SK-N-SH treated with all-trans-retinoic acid at 6 μM for 48 hours (cell line): ENCODE data around the gene FOSL2.

ENCODE experiments used
- ESRRG ChIP-seq: fragments of 250-450 bp; sonication (Bioruptor Pico); IDR thresholded peaks from 2 replicates; pipeline ENCODE4 v1.6.1; 2021; ENCODE audit warnings: mild to moderate bottlenecking
- OSR1 ChIP-seq: fragments of 250-450 bp; sonication (Bioruptor Pico); IDR thresholded peaks from 2 replicates; pipeline ENCODE4 v1.8.0; 2022; ENCODE audit warnings: moderate library complexity, mild to moderate bottlenecking, inconsistent platforms
- RARB ChIP-seq: fragments of 250-450 bp; sonication (Bioruptor Pico); IDR thresholded peaks from 2 replicates; pipeline ENCODE4 v1.8.0; 2021; ENCODE audit warnings: mild to moderate bottlenecking, moderate library complexity
- ZC3H10 ChIP-seq: fragments of 250-450 bp; sonication (Bioruptor Pico); IDR thresholded peaks from 2 replicates; pipeline ENCODE4 v1.5.1; 2021; ENCODE audit warnings: mild to moderate bottlenecking, moderate library complexity
- ZFP3 ChIP-seq: fragments of 250-450 bp; sonication (Bioruptor Pico); IDR thresholded peaks from 2 replicates; pipeline ENCODE4 v1.5.0; 2020; ENCODE audit warnings: mild to moderate bottlenecking, moderate library complexity
- ZFP30 ChIP-seq: fragments of 450-650 bp; formaldehyde crosslinking; IDR thresholded peaks from 2 replicates; pipeline ENCODE4 v1.5.0; 2022; ENCODE audit warnings: mild to moderate bottlenecking, moderate library complexity
- ZNF70 ChIP-seq: fragments of 450-650 bp; formaldehyde crosslinking; IDR thresholded peaks from 2 replicates; pipeline ENCODE4 v1.5.0; 2020; ENCODE audit warnings: mild to moderate bottlenecking, moderate library complexity
- TF ChIP-seq, protein P1 (sequence below): fragments of 250-450 bp; sonication (Bioruptor Pico); IDR thresholded peaks from 2 replicates; pipeline ENCODE4 v1.5.1; 2020; ENCODE audit warnings: low read depth, mild to moderate bottlenecking, moderate library complexity
- TF ChIP-seq, protein P2 (sequence below): fragments of 250-450 bp; sonication (Bioruptor Pico); IDR thresholded peaks from 2 replicates; pipeline ENCODE4 v1.5.0; 2020; ENCODE audit warnings: mild to moderate bottlenecking, moderate library complexity
- TF ChIP-seq, protein P3 (sequence below): fragments of 250-450 bp; sonication (Bioruptor Pico); IDR thresholded peaks from 2 replicates; pipeline ENCODE4 v1.8.0; 2020; ENCODE audit warnings: mild to moderate bottlenecking, moderate library complexity, borderline replicate concordance

DNA sequence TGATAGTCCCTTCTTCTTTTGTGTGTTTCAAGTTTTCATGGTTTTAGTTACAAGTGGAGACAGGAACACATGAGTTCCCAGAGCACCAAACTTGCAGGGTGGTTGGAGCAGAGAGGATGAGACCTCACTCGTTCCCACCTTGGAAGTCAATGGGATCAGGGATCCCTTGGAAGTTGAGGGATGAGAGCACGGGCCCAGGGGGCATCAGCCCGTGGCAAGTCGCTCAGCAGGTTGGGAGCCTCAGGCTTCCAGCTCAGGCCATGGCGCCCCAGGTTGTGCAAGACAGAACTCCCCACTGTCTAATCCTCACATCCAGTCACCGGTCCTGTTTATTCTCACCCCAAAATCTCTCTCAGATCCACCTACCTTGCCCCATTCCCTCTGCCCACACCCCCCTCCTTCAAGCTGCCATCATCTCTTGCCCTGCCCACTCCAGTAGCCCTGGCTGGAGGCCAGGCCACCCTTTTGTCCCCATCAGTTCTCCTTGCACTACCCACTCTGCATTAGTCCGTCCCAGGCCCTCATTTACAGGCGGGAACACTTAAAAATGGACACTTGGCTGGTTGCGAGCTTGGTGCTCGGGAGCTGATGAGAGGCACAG lies 37.6 kb upstream of the FOSL2 start:
- TF ChIP-seq, protein P1, sequence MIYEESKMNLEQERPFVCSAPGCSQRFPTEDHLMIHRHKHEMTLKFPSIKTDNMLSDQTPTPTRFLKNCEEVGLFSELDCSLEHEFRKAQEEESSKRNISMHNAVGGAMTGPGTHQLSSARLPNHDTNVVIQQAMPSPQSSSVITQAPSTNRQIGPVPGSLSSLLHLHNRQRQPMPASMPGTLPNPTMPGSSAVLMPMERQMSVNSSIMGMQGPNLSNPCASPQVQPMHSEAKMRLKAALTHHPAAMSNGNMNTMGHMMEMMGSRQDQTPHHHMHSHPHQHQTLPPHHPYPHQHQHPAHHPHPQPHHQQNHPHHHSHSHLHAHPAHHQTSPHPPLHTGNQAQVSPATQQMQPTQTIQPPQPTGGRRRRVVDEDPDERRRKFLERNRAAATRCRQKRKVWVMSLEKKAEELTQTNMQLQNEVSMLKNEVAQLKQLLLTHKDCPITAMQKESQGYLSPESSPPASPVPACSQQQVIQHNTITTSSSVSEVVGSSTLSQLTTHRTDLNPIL (CRISPR knock-in tag), result no peak
- TF ChIP-seq, protein P2, sequence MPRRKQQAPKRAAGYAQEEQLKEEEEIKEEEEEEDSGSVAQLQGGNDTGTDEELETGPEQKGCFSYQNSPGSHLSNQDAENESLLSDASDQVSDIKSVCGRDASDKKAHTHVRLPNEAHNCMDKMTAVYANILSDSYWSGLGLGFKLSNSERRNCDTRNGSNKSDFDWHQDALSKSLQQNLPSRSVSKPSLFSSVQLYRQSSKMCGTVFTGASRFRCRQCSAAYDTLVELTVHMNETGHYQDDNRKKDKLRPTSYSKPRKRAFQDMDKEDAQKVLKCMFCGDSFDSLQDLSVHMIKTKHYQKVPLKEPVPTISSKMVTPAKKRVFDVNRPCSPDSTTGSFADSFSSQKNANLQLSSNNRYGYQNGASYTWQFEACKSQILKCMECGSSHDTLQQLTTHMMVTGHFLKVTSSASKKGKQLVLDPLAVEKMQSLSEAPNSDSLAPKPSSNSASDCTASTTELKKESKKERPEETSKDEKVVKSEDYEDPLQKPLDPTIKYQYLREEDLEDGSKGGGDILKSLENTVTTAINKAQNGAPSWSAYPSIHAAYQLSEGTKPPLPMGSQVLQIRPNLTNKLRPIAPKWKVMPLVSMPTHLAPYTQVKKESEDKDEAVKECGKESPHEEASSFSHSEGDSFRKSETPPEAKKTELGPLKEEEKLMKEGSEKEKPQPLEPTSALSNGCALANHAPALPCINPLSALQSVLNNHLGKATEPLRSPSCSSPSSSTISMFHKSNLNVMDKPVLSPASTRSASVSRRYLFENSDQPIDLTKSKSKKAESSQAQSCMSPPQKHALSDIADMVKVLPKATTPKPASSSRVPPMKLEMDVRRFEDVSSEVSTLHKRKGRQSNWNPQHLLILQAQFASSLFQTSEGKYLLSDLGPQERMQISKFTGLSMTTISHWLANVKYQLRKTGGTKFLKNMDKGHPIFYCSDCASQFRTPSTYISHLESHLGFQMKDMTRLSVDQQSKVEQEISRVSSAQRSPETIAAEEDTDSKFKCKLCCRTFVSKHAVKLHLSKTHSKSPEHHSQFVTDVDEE (CRISPR knock-in tag), result no peak
- no peak for TF ChIP-seq ZFP3 (CRISPR knock-in tag)
- no peak for TF ChIP-seq ZC3H10 (CRISPR knock-in tag)
- TF ChIP-seq, protein P3, sequence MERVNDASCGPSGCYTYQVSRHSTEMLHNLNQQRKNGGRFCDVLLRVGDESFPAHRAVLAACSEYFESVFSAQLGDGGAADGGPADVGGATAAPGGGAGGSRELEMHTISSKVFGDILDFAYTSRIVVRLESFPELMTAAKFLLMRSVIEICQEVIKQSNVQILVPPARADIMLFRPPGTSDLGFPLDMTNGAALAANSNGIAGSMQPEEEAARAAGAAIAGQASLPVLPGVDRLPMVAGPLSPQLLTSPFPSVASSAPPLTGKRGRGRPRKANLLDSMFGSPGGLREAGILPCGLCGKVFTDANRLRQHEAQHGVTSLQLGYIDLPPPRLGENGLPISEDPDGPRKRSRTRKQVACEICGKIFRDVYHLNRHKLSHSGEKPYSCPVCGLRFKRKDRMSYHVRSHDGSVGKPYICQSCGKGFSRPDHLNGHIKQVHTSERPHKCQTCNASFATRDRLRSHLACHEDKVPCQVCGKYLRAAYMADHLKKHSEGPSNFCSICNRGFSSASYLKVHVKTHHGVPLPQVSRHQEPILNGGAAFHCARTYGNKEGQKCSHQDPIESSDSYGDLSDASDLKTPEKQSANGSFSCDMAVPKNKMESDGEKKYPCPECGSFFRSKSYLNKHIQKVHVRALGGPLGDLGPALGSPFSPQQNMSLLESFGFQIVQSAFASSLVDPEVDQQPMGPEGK (CRISPR knock-in tag), result no peak
- no peak for TF ChIP-seq ZFP30 (CRISPR knock-in tag)
- TF ChIP-seq OSR1 (CRISPR knock-in tag), result no peak
- no peak for TF ChIP-seq ZNF70 (CRISPR knock-in tag)
- TF ChIP-seq RARB, result no peak
- TF ChIP-seq ESRRG (CRISPR knock-in tag), result no peak
